Stimulated activated CD8-positive, alpha-beta memory T cell treated with anti-CD3 and anti-CD28 coated beads, Interleukin-15, amount 100 ng/mL, for 1 hour (primary cell): ENCODE data around the gene NAA20.

Source experiments
- DNase-seq: peaks from one replicate; pipeline ENCODE4 v3.0.0-alpha.2; 2020; ENCODE audit warnings: low read depth

NAA20 gene

GRCh38 chr20:20076297-20077065 lies 59.3 kb downstream of the NAA20 start:
- DNase-seq = no peak

GRCh38 chr20:20078041-20078440 lies 60.9 kb downstream of the NAA20 start:
- no peak for DNase-seq

- no peak for DNase-seq
Observed at GRCh38 chr20:20079102-20079784, 62.1 kb downstream of the NAA20 start.
